IMR-90 (cell line): ENCODE data around the gene CD163L1.

ENCODE experiments used
- CTCF ChIP-seq: conservative IDR thresholded peaks from 2 replicates; pipeline ENCODE4 v1.5.1; 2012; ENCODE audit warnings: mild to moderate bottlenecking, low read depth, low read length, improper control_type of control experiment
- POLR2A ChIP-seq: IDR thresholded peaks from 2 replicates; pipeline ENCODE4 v1.6.1; 2012; ENCODE audit warnings: mild to moderate bottlenecking, low read depth, low read length

DNA sequence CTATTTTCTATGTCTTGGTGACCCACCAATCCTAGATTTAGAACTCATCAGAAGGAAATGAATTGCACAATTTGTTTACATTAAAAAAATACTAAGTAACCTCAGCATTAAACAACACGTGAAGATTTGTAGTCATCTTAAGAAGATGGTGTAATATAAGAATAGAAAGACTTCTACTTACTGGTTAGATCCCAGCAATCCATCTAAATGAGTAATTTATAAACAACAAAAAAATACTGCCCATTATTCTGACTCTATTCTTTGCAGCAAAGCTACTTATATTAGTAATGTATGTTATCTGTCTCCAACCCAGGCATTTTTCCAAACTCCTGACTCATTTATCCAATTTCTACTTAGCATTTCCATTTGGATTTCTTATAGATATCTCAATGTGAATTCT lies 67.8 kb downstream of the CD163L1 start:
- no peak for TF ChIP-seq CTCF
- no peak for TF ChIP-seq POLR2A
